ENCODE data around the gene PCGF1. TPM values are rescaled to one million over a fixed set of nuclear protein-coding genes. Genes with fewer than 3 reads are reported as not detected.

Gene PCGF1
- total and polyA plus RNA-seq, 2 of the 13 experiments (the other 11 are each of a cell fraction or from before 2014, with no cell fraction given), result 20.4 to 22.6 TPM

DNA sequence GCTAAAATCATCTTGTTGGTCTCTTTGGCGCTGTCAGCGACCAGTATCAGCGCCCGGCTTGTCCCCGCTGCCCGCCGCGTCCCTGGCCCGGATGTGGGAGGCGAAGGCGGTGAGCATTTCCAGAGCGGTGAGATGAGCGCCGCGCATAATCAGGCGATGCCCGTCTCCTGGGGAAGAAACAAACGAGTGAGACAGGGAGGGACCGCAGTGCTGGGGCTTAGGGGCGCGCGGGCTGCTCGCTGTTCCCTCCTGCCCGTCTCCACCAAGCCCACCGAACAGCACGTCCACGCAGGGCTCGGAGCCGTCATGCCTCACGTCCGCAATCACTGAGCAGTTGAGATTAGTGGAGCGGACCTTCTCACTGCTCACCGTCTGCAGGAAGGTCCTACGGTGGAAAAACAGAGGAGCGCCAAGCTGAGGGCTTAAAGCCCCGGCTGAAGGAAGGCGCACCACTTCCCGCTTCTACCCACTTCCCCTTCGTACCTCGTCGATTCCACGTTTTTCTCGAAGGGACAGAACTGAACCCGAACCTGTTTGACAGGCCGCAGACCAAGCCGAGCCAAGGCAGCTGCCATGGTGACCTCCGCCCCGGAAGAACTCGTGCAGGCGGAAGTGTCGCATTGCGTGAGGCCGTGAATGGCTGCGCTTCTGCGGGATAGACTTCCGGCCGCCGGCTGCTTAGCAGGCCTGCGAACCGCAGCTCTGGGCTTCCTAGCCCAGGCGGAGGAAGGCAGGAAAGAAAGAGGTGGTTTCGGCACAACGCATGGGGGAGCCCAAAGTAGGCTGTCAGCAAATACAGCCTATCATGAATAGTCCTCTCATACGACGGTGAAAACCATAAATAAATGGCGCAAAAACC is 35.2 kb downstream of the PCGF1 start, which contains the start of gene MRPL53 (continued):
- TF ChIP-seq, protein P1, sequence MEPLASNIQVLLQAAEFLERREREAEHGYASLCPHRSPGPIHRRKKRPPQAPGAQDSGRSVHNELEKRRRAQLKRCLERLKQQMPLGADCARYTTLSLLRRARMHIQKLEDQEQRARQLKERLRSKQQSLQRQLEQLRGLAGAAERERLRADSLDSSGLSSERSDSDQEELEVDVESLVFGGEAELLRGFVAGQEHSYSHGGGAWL (CRISPR knock-in tag; IDR thresholded peaks at IDR 0.05), result peak; percentile 97; the same call in 1 of the 2 replicates
- TF ChIP-seq, protein P2, sequence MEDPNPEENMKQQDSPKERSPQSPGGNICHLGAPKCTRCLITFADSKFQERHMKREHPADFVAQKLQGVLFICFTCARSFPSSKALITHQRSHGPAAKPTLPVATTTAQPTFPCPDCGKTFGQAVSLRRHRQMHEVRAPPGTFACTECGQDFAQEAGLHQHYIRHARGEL (CRISPR knock-in tag; IDR thresholded peaks at IDR 0.05), result no peak; the same call in 1 of the 2 replicates
- TF ChIP-seq XRCC5 (optimal IDR thresholded peaks at IDR 0.05; ENCODE audit: low read length), result peak; percentile 65
- peak; percentile 72; the same call in 1 of the 2 replicates for TF ChIP-seq CHCHD3 (CRISPR knock-in tag; IDR thresholded peaks at IDR 0.05)
- peak; percentile 99 for TF ChIP-seq KMT2A (CRISPR knock-in tag; IDR thresholded peaks at IDR 0.05)
- TF ChIP-seq ZNF121 (CRISPR knock-in tag; IDR thresholded peaks at IDR 0.05), result peak; percentile 41
- peak; percentile 57 for TF ChIP-seq RFX3 (CRISPR knock-in tag; IDR thresholded peaks at IDR 0.05)
- TF ChIP-seq ZNF234 (CRISPR knock-in tag; conservative IDR thresholded peaks at IDR 0.05), result peak; percentile 76; the same call in 1 of the 2 replicates
- peak; percentile 78 for TF ChIP-seq HNRNPLL (IDR thresholded peaks at IDR 0.05; ENCODE audit: low read depth, low read length, poor library complexity, severe bottlenecking)
- no peak; the same call in 1 of the 2 replicates for TF ChIP-seq ZNF557 (CRISPR knock-in tag; IDR thresholded peaks at IDR 0.05)
- TF ChIP-seq, protein P3, sequence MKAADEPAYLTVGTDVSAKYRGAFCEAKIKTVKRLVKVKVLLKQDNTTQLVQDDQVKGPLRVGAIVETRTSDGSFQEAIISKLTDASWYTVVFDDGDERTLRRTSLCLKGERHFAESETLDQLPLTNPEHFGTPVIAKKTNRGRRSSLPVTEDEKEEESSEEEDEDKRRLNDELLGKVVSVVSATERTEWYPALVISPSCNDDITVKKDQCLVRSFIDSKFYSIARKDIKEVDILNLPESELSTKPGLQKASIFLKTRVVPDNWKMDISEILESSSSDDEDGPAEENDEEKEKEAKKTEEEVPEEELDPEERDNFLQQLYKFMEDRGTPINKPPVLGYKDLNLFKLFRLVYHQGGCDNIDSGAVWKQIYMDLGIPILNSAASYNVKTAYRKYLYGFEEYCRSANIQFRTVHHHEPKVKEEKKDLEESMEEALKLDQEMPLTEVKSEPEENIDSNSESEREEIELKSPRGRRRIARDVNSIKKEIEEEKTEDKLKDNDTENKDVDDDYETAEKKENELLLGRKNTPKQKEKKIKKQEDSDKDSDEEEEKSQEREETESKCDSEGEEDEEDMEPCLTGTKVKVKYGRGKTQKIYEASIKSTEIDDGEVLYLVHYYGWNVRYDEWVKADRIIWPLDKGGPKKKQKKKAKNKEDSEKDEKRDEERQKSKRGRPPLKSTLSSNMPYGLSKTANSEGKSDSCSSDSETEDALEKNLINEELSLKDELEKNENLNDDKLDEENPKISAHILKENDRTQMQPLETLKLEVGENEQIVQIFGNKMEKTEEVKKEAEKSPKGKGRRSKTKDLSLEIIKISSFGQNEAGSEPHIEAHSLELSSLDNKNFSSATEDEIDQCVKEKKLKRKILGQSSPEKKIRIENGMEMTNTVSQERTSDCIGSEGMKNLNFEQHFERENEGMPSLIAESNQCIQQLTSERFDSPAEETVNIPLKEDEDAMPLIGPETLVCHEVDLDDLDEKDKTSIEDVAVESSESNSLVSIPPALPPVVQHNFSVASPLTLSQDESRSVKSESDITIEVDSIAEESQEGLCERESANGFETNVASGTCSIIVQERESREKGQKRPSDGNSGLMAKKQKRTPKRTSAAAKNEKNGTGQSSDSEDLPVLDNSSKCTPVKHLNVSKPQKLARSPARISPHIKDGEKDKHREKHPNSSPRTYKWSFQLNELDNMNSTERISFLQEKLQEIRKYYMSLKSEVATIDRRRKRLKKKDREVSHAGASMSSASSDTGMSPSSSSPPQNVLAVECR (CRISPR knock-in tag; IDR thresholded peaks at IDR 0.05; ENCODE audit: borderline replicate concordance), result peak; percentile 99
- TF ChIP-seq, protein P4, sequence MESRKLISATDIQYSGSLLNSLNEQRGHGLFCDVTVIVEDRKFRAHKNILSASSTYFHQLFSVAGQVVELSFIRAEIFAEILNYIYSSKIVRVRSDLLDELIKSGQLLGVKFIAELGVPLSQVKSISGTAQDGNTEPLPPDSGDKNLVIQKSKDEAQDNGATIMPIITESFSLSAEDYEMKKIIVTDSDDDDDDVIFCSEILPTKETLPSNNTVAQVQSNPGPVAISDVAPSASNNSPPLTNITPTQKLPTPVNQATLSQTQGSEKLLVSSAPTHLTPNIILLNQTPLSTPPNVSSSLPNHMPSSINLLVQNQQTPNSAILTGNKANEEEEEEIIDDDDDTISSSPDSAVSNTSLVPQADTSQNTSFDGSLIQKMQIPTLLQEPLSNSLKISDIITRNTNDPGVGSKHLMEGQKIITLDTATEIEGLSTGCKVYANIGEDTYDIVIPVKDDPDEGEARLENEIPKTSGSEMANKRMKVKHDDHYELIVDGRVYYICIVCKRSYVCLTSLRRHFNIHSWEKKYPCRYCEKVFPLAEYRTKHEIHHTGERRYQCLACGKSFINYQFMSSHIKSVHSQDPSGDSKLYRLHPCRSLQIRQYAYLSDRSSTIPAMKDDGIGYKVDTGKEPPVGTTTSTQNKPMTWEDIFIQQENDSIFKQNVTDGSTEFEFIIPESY (CRISPR knock-in tag; IDR thresholded peaks at IDR 0.05), result no peak
- no peak for TF ChIP-seq ZNF24 (IDR thresholded peaks at IDR 0.05)
- peak; percentile 85 for TF ChIP-seq ELF3 (CRISPR knock-in tag; IDR thresholded peaks at IDR 0.05)
- TF ChIP-seq SNAI1 (CRISPR knock-in tag; IDR thresholded peaks at IDR 0.05; ENCODE audit: borderline replicate concordance), result peak; percentile 22; the same call in 1 of the 2 replicates
- TF ChIP-seq, protein P5, sequence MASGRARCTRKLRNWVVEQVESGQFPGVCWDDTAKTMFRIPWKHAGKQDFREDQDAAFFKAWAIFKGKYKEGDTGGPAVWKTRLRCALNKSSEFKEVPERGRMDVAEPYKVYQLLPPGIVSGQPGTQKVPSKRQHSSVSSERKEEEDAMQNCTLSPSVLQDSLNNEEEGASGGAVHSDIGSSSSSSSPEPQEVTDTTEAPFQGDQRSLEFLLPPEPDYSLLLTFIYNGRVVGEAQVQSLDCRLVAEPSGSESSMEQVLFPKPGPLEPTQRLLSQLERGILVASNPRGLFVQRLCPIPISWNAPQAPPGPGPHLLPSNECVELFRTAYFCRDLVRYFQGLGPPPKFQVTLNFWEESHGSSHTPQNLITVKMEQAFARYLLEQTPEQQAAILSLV (CRISPR knock-in tag; IDR thresholded peaks at IDR 0.05; ENCODE audit: borderline replicate concordance), result peak; percentile 98; the same call in 1 of the 2 replicates
- peak; percentile 94 for TF ChIP-seq ZNF124 (CRISPR knock-in tag; IDR thresholded peaks at IDR 0.05)
- TF ChIP-seq ZFP36L2 (CRISPR knock-in tag; IDR thresholded peaks at IDR 0.05), result peak; percentile 16; the same call in 1 of the 2 replicates
- TF ChIP-seq, protein P6, sequence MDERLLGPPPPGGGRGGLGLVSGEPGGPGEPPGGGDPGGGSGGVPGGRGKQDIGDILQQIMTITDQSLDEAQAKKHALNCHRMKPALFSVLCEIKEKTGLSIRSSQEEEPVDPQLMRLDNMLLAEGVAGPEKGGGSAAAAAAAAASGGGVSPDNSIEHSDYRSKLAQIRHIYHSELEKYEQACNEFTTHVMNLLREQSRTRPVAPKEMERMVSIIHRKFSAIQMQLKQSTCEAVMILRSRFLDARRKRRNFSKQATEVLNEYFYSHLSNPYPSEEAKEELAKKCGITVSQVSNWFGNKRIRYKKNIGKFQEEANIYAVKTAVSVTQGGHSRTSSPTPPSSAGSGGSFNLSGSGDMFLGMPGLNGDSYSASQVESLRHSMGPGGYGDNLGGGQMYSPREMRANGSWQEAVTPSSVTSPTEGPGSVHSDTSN (CRISPR knock-in tag; IDR thresholded peaks at IDR 0.05), result no peak
